NCI-H82 treated with DMSO at 0.1 percent for 48 hours (cell line): ENCODE measurements around the gene MSMB.
"Not testable (repeated sequence)": the region's sequence is repeated elsewhere in the genome, so short reads cannot be mapped to it uniquely, and the experiment has no call there.

Experiments
- DNase-seq: peaks from one replicate; lab custom pipeline; 2025; ENCODE audit not compliant: unreplicated experiment; lab: John Stamatoyannopoulos, UW

Gene MSMB

GRCh38 chr10:46014683-46015405 lies 31.2 kb downstream of the MSMB start:
- no peak for DNase-seq

GRCh38 chr10:46014206-46014605 lies 31.9 kb downstream of the MSMB start:
- no peak for DNase-seq

- DNase-seq = no peak
Measured at GRCh38 chr10:46012746-46013145, 33.3 kb downstream of the MSMB start.

GRCh38 chr10:46006219-46006618 lies 39.9 kb downstream of the MSMB start:
- no peak for DNase-seq

GRCh38 chr10:46005383-46005782 lies 40.7 kb downstream of the MSMB start:
- DNase-seq = no peak

- DNase-seq = no peak
Measured at GRCh38 chr10:46004963-46005362, 41.1 kb downstream of the MSMB start.

GRCh38 chr10:46002916-46003693 lies 43.0 kb downstream of the MSMB start:
- DNase-seq = no peak

GRCh38 chr10:46002189-46002687 lies 43.8 kb downstream of the MSMB start:
- DNase-seq = not testable (repeated sequence)

- DNase-seq = no peak
Measured at GRCh38 chr10:46001187-46001756, 44.8 kb downstream of the MSMB start.

GRCh38 chr10:46000538-46000937 lies 45.5 kb downstream of the MSMB start:
- DNase-seq = no peak

- not testable (repeated sequence) for DNase-seq
Measured at GRCh38 chr10:45999955-46000354, 46.1 kb downstream of the MSMB start.

GRCh38 chr10:45997994-45998763 lies 47.9 kb downstream of the MSMB start:
- DNase-seq = no peak

- no peak for DNase-seq
Measured at GRCh38 chr10:45997557-45997956, 48.5 kb downstream of the MSMB start.

GRCh38 chr10:45985590-45985989 lies 60.5 kb downstream of the MSMB start:
- not testable (repeated sequence) for DNase-seq

- DNase-seq = not testable (repeated sequence)
Measured at GRCh38 chr10:45984473-45984872, 61.6 kb downstream of the MSMB start.

GRCh38 chr10:45983538-45984186 lies 62.4 kb downstream of the MSMB start:
- DNase-seq = not testable (repeated sequence)
